HT-29 (cell line): Measurements from ENCODE around the gene AP1G1. TPM values are rescaled to one million over a fixed set of nuclear protein-coding genes. Genes with fewer than 3 reads are reported as not detected.
"Not testable (repeated sequence)": the region's sequence is repeated elsewhere in the genome, so short reads cannot be mapped to it uniquely, and the experiment has no call there.

Experiments used
- DNase-seq: peaks from one replicate; pipeline ENCODE4 v3.0.0-alpha.2; 2015; ENCODE audit warnings: low spot score
- total RNA-seq: library from RNA; depleted of rRNA; stranded (reverse); fragments of >200 nt; shearing (Covaris generic); gene quantifications from 2 replicates; pipeline ENCODE4 v1.2.3, GENCODE V29; 2014

The AP1G1 gene
- total RNA-seq, 1 experiment from 2014 or later = 57.2 TPM

DNA sequence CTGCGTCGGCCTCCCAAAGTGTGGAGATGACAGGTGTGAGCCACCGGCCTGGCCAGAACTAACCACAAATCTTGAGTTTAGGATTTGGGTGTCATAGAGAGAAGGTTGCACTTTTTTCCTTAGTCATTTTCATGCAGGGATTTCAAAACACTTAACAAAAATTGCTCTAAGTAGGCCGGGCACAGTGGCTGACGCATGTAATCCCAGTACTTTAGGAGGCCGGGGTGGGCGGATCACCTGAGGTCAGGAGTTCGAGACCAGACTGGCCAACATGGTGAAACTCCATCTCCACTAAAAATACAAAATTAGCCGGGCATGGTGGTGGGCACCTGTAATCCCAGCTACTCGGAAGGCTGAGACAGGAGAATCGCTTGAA, 1.5 kb upstream of the AP1G1 start:
- DNase-seq = not testable (repeated sequence)

DNA sequence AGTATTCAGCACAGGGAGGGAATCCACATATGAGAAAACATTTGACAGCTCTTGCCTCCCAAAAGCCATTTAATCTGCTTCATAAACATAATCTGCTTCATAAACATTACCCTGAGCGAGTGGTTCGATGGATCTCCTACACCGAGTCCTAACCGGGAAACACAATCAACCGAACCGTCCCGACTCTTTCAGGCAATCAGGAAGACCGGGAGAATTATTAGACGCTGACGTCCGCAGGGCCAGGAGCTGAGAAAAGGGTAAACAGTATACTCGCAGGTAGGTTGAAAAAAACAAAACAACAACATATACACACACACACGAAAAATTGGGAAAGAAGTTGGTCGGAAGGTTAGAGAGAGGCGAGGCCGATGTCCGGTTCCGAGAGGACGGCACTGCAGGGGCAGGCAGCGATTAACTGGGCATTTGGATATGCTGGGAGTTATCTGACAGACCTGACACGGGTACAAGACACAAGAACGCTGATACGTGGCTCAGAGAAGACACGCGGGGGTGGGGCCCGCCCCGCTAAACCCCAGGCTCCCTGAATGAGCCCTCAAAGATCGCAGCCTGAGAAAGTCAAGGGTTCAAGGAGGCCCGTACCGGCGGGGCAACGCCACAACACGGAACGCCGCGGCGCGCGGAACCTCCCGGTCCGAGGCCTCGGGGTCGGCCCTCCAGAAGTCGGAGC, 585 bp downstream of the AP1G1 start:
- DNase-seq = peak; percentile 50

DNA sequence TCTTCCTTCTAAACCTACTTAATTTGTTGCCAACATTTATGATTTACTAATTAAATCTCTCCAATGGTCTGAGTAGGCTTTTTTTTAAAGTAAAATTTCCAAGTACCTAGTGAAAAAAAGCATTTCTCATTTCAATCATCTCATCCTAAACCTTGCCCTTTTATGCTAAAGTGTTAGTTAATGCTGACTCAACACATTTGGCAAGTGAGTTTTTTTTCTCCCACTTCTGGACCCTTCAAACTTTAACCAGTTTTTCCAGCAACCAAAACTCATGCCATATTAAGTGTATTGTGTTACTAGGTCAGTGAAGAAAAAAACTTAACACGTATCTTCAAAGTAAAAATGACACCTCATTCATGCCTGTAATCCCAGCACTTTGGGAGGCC, 5.3 kb downstream of the AP1G1 start:
- no peak for DNase-seq

GRCh38 chr16:71796501-71797097, 12.0 kb downstream of the AP1G1 start:
- no peak for DNase-seq

GRCh38 chr16:71794943-71795342, 13.7 kb downstream of the AP1G1 start:
- DNase-seq = no peak

GRCh38 chr16:71794018-71794417, 14.6 kb downstream of the AP1G1 start:
- DNase-seq = no peak

GRCh38 chr16:71792176-71792575, 16.5 kb downstream of the AP1G1 start:
- DNase-seq = no peak

- DNase-seq = not testable (repeated sequence)
These were observed 18.3 kb downstream of the AP1G1 start for GRCh38 chr16:71790329-71790728.

- no peak for DNase-seq
These were observed 19.5 kb downstream of the AP1G1 start for GRCh38 chr16:71789136-71789535.

DNA sequence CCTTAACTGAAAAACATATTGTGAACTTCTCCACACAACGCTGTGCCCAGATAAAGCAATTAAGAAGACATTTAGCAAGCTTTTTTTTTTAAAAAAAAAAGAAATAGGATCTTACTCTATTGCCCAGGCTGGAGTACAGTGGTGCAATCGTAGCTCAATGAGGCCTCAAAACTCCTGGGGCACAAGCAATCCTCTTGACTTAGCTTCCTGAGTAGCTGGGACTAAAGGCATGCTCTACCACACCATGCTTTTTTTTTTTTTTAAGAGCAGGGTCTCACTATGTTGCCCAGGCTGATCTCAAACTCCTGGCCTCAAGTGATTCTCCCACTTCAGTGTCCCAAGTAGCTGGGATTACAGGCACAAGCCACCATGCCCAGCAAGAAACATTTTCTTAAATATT, 20.1 kb downstream of the AP1G1 start:
- DNase-seq = no peak

GRCh38 chr16:71785143-71785542, 23.5 kb downstream of the AP1G1 start:
- not testable (repeated sequence) for DNase-seq

DNA sequence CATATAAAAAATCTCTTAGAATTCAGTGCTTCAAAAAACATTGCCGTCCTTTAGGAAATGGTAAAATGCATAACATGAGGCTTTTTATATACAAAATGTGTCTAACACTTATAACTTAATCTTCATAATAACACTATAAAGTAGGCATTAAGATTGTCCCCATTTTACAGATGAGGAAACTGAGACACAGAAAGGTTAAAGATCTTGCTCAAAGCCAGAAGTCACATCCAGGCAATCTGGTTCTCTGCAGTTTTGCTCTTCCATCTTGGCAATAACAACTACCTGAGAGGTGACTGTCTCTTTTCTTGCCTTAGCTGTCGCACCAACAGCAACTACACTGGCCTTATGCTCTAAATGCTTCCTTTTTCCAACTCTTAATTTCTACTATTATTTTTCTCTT, 24.5 kb downstream of the AP1G1 start:
- no peak for DNase-seq

GRCh38 chr16:71781741-71782140, 26.9 kb downstream of the AP1G1 start:
- DNase-seq = peak; percentile 8

- no peak for DNase-seq
These were observed 28.0 kb downstream of the AP1G1 start for GRCh38 chr16:71780521-71781089.

- no peak for DNase-seq
These were observed 29.9 kb downstream of the AP1G1 start for GRCh38 chr16:71778780-71779179.

DNA sequence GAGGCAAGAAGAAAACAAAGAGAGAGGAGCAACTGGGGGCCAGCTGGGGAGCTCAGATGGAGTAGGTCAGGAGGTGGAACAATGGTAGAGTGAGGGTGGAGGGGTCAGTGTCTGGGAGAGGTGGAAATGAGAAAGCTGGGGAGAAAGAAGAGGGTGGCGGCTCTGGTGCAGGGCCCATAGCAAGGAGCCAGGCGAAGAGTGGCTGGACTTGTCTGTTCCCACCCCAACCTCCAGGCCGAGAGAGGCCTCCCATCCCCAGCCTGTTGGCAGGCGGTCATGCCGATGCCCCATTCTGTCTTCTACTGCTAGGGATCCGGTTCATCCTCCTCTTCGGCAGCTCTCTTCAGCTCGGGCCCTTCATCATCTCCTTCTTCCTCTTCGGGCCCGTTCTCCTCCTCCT, 31.3 kb downstream of the AP1G1 start:
- DNase-seq = no peak

DNA sequence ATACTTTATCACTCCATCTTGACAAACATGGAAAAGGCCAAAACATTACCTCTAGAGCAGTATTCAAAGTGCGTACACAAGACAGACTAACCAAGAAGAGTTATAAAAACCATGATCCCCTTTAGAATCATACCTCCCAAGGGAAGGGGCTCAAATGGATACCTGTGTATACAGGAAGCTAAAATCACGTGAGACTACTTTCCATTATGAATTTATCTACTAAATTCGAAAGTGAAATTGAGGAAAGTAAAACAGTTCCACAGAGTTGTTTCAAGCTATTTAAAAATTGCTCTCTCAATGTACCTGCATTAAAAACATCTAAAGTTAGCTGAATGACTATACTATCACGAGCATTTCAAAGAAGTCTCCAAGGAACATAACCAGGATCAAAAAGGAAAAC, 32.7 kb downstream of the AP1G1 start:
- no peak for DNase-seq

DNA sequence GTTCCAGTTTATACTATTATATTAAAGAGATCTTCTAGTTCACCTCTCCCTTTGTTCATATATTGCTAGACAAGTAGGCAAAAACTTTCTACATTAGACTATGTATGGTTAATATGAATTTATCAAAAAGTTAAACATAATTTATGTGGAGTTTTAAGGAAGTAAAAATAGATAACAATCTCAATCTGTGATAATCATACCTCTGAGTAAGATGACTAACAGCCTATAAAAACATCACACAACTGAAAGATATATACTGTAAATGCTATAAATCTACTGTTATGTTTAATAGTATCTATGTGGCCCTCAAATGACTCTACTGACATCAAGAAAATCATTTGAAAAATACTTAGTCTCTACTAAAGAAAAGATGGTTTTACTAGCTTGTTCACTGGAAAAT, 37.1 kb downstream of the AP1G1 start:
- peak; percentile 65 for DNase-seq

- no peak for DNase-seq
These were observed 39.4 kb downstream of the AP1G1 start for GRCh38 chr16:71769222-71769621.

- no peak for DNase-seq
These were observed 41.4 kb downstream of the AP1G1 start for GRCh38 chr16:71767060-71767900.

DNA sequence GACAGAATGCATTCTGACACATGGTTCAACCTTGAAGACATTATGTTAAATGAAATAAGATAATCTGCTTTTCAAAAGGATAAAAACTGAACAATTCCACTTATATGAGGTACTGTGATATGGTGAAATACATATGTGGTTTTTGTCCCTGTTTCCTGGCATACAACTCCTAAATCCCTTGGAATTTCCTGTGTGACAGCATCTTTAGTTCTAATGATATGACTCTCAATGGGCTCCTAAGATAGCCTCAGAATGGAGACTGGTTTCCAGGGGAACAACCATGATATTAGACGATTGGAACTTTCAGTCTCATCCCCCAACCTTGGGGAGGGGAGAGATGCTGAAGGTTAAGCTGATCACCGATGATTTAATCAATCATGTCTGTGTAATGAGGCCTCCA, 46.4 kb downstream of the AP1G1 start:
- no peak for DNase-seq

DNA sequence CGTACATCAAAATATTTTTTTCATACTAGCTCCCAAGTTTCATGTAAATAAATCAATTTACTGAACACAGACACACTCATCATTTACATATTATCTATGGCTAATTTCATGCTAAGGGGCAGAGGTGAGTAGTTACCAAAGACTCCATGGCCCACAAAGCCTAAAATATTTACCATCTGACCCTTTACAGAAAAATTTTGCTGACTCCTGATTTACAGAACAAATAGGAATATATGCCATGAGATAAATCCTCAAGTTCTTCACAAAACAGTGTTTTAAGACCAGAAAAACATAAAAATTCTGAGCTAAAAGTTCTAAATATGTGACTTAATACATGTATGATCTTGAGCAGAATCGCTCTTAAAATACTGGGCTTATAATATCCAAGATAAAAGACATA, 47.5 kb downstream of the AP1G1 start:
- no peak for DNase-seq
